GM12878 (cell line): Measurements from ENCODE around the gene PALLD. TPM values are rescaled to one million over a fixed set of nuclear protein-coding genes. Genes with fewer than 3 reads are reported as not detected.

Experiments used
- ATAC-seq: fragments of 200-7000 bp; cut with Tn5 transposase; 3 replicates; pipeline ENCODE4 v1.9.1; 2020; ENCODE audit warnings: mild to moderate bottlenecking, moderate library complexity
- BruUV-seq: library from RNA; stranded (reverse); fragments of 400-500 nt; replicated peaks from 2 replicates; lab custom pipeline; 2021; lab: Mats Ljungman, UMichigan
- CTCF ChIA-PET: fragments of 300-600 bp; sonication (Branson Sonifier 250); formaldehyde crosslinking; extraction: SDS; loops from one replicate; lab custom pipeline; 2021; ENCODE audit warnings: inconsistent platforms; lab: Yijun Ruan, JAX
- POLR2A ChIA-PET: fragments of 350-600 bp; formaldehyde crosslinking; extraction: SDS; loops from one replicate; lab custom pipeline; 2021; ENCODE audit warnings: inconsistent platforms; lab: Charles Lee
- RAD21 ChIA-PET: fragments of 300-600 bp; sonication (Branson Sonifier 250); formaldehyde crosslinking; loops from one replicate; lab custom pipeline; 2023; ENCODE audit warnings: antibody characterized with exemption; ENCODE audit not compliant: unreplicated experiment; lab: Charles Lee
- SMC1A ChIA-PET: fragments of 300-600 bp; sonication (Branson Sonifier 250); formaldehyde crosslinking; loops from one replicate; lab custom pipeline; 2023; ENCODE audit not compliant: unreplicated experiment, uncharacterized antibody; lab: Charles Lee
- DNase-seq: peaks from one replicate; pipeline ENCODE4 v3.0.0-alpha.2; 2011; ENCODE audit warnings: low read depth, low spot score
- FAIRE-seq: peaks from 3 replicates; lab custom pipeline; 2011; peaks lifted over from hg19 to GRCh38; lab: Jason Lieb, UNC
- H2AFZ ChIP-seq: 2 replicates; pipeline ENCODE4 v1.6.0; 2011; ENCODE audit warnings: low read depth, low read length, control low read depth; ENCODE audit not compliant: control insufficient read depth
- H3K27ac ChIP-seq: 2 replicates; pipeline ENCODE4 v1.5.1; 2011; ENCODE audit warnings: control low read depth; ENCODE audit not compliant: control insufficient read depth, insufficient read depth
- H3K27me3 ChIP-seq, 2 experiments: replicated peaks in 1 of 2; 2 replicates each; pipeline versions ENCODE4 v1.6.0 to v1.6.1; 2011; ENCODE audit warnings: low read length in 1 of 2; ENCODE audit not compliant: control insufficient read depth in 2 of 2, insufficient read depth in 2 of 2
- H3K36me3 ChIP-seq, 2 experiments: 2 replicates each; pipeline ENCODE4 v1.5.1; 2011; ENCODE audit warnings: low read length in 1 of 2; ENCODE audit not compliant: control insufficient read depth in 2 of 2, insufficient read depth in 2 of 2
- H3K4me1 ChIP-seq: 2 replicates; pipeline ENCODE4 v1.6.1; 2011; ENCODE audit warnings: mild to moderate bottlenecking, low read length, moderate library complexity, mixed read lengths; ENCODE audit not compliant: control insufficient read depth, insufficient read depth
- H3K4me2 ChIP-seq: 2 replicates; pipeline ENCODE4 v1.6.0; 2011; ENCODE audit warnings: control low read depth; ENCODE audit not compliant: control insufficient read depth, insufficient read depth
- H3K4me3 ChIP-seq: fragments of 200-600 bp; sonication (generic); 2 replicates; pipeline ENCODE4 v1.5.1; 2016
- H3K79me2 ChIP-seq: 2 replicates; pipeline ENCODE4 v1.6.0; 2011; ENCODE audit warnings: low read length; ENCODE audit not compliant: control insufficient read depth, insufficient read depth
- H3K9ac ChIP-seq: 2 replicates; pipeline ENCODE4 v1.8.0; 2011; ENCODE audit warnings: low read length, control low read depth, mixed read lengths; ENCODE audit not compliant: control insufficient read depth, insufficient read depth
- H3K9me3 ChIP-seq: replicated peaks from 3 replicates; pipeline ENCODE4 v1.5.1; 2011; ENCODE audit warnings: mild to moderate bottlenecking, low read length; ENCODE audit not compliant: control insufficient read depth, insufficient read depth
- H4K20me1 ChIP-seq: 2 replicates; pipeline ENCODE4 v1.6.0; 2011; ENCODE audit not compliant: control insufficient read depth, insufficient read depth
- CHD2 ChIP-seq: IDR thresholded peaks from 2 replicates; pipeline ENCODE4 v1.6.1; 2011; ENCODE audit warnings: low read depth, low read length, improper control_type of control experiment, borderline replicate concordance
- CHD4 ChIP-seq: fragments of 200-600 bp; sonication (generic); IDR thresholded peaks from 2 replicates; pipeline ENCODE4 v1.6.1; 2016; ENCODE audit warnings: mild to moderate bottlenecking
- CTCF ChIP-seq, 3 experiments: IDR thresholded peaks in 2 of 3; conservative IDR thresholded peaks in 1 of 3; 2 replicates each; pipeline ENCODE4 v1.5.1; 2011; ENCODE audit warnings: low read depth in 3 of 3, low read length in 3 of 3, mild to moderate bottlenecking in 3 of 3, control low read depth in 2 of 3, moderate library complexity in 2 of 3, inconsistent platforms in 1 of 3, mixed read lengths in 1 of 3; ENCODE audit not compliant: control insufficient read depth in 2 of 3, insufficient read depth in 1 of 3; ENCODE audit errors: extremely low read depth in 1 of 3
- EED ChIP-seq: sonication (generic); IDR thresholded peaks from 2 replicates; pipeline ENCODE4 v1.6.1; 2016; ENCODE audit warnings: antibody characterized with exemption, low read depth
- FOS ChIP-seq: IDR thresholded peaks from 3 replicates; pipeline ENCODE4 v1.6.1; 2011; ENCODE audit warnings: borderline replicate concordance; ENCODE audit not compliant: insufficient read length; ENCODE audit errors: extremely low read depth
- IRF4 ChIP-seq: IDR thresholded peaks from 2 replicates; pipeline ENCODE4 v1.6.1; 2011; ENCODE audit warnings: low read depth, low read length
- MEF2A ChIP-seq: IDR thresholded peaks from 2 replicates; pipeline ENCODE4 v1.6.1; 2011; ENCODE audit warnings: low read depth, mild to moderate bottlenecking, low read length, moderate library complexity; ENCODE audit not compliant: insufficient read depth
- RBBP5 ChIP-seq: fragments of 200-600 bp; sonication (generic); conservative IDR thresholded peaks from 2 replicates; pipeline ENCODE4 v1.6.1; 2016
- in situ Hi-C: fragments of 300-500 bp; cut with MboI; formaldehyde crosslinking; loops from 9 replicates; pipeline ENCODE4 v1.14.3; 2018; ENCODE audit warnings: mixed read lengths
- intact Hi-C: fragments of 100-400 bp; cut with micrococcal nuclease; formaldehyde crosslinking; loops from one replicate; pipeline ENCODE4 v1.14.2; 2022; ENCODE audit not compliant: unreplicated experiment
- polyA plus RNA-seq, 11 experiments: library from polyadenylated mRNA; depleted of rRNA in 4 of 11; unstranded in 6 of 11; stranded (reverse) in 5 of 11; fragments of >200 nt; fragmentation: Nextera tagmentation in 4 of 11; fragmentation: Illumina TruSeq in 1 of 11; extraction: Ambion mirVana in 4 of 11; extraction: Trizol in 1 of 11; gene quantifications; 1 replicate in 1 of 11; 2 replicates in 10 of 11; pipeline versions ENCODE4 v1.2.1 to v1.2.3, GENCODE V29; 2011 to 2016; ENCODE audit warnings: inconsistent platforms in 2 of 11, missing spikeins in 2 of 11, low read depth in 1 of 11
- total RNA-seq, 4 experiments: library from RNA; depleted of rRNA in 3 of 4; stranded (reverse); fragments of >200 nt in 3 of 4; fragmentation: Illumina TruSeq in 1 of 4; extraction: Trizol in 1 of 4; gene quantifications; 2 replicates each; pipeline versions ENCODE4 v1.2.1 to v1.2.3, GENCODE V29; 2013 to 2021

PALLD gene
- total and polyA plus RNA-seq, 10 of the 15 experiments (the other 5 are each of a cell fraction or from before 2014, with no cell fraction given): 1.0 to 7.7 (median 1.7) TPM

- TF ChIP-seq EED (no peak), MEF2A (no peak), CHD4 (no peak), FOS (no peak), RBBP5 (no peak), CHD2 (no peak), CTCF (IDR thresholded peaks at IDR 0.05 in 2 of 3, conservative IDR thresholded peaks at IDR 0.05 in 1 of 3; ENCODE audit: control insufficient read depth in 2 of 3, extremely low read depth in 1 of 3, insufficient read depth in 1 of 3, low read depth in 3 of 3, low read length in 3 of 3) (no peak), IRF4 (no peak)
- no peak for FAIRE-seq
- no TSS peak for BruUV-seq
- no peaks in the 10 kb centered on the region for H3K9me3 ChIP-seq
- CTCF ChIA-PET: no interaction called here
- RAD21 ChIA-PET: interaction anchor here (0.6 kb wide), 1 partner anchor 733 kb away, joined by 4 read pairs; no protein-coding TSS in a partner anchor
- no peaks in the 10 kb centered on the region for H3K4me1 ChIP-seq
- no peak for ATAC-seq
- H3K36me3 ChIP-seq: no peaks in the 10 kb centered on the region
- no peak overlapping the region for H3K27ac ChIP-seq
- no peak for DNase-seq
- no peak overlapping the region for H3K9ac ChIP-seq
- H3K79me2 ChIP-seq: no peaks in the 10 kb centered on the region
- no peaks in the 10 kb centered on the region for H3K27me3 ChIP-seq
- no peaks in the 10 kb centered on the region for H4K20me1 ChIP-seq
- in situ Hi-C loops (no loop called here), intact Hi-C loops (no loop called here)
- SMC1A ChIA-PET: interaction anchor here (0.7 to 1.9 kb wide), 3 partner anchors 12 to 178 kb away, joined by 3 to 7 read pairs (median 3); no protein-coding TSS in a partner anchor
- no peak overlapping the region for H3K4me2 ChIP-seq
- POLR2A ChIA-PET: interaction anchor here (0.6 to 0.7 kb wide), 2 partner anchors 298 to 667 kb away, joined by 3 read pairs; no protein-coding TSS in a partner anchor
- H2AFZ ChIP-seq: no peak overlapping the region
- H3K4me3 ChIP-seq: no peak overlapping the region
Measured at GRCh38 chr4:168886351-168886750, 389.5 kb downstream of the PALLD start.
